GM19452 (cell line): ENCODE measurements around the gene PEX10.
A peak's percentile ranks its signal among the peaks of the same experiment; 100 is the strongest.

Experiments used
- ATAC-seq: cut with Tn5 transposase; IDR thresholded peaks from one replicate; pipeline ENCODE4 v1.9.1; 2021; ENCODE audit not compliant: unreplicated experiment

PEX10 gene

DNA sequence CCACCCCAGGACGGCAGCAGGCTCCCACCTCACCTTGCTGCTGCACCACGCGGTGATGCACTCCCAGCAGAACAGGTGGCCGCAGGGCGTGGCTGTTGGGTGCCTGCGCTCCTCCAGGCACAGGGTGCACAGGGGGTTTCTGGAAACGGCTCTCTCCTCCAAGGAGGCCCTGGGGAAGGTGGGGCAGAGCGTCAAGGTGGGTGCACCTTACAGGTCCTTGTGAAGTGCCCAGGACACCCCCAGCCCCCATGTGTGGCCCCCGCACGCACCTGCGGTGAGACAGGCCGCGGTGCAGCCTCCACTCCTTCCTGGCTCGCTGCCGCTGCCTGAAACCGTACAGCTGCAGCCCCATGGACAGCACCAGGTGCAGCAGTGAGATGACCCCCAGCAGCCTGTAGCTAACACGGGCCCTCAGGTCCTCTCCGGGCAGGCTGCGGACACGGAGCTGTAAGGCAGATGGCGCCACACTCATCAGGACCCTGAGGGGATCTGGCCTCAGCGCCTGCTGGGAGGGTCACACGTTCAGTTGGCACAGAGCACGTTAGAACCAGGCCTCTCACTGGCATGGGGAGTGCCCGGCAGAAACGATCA, 5.8 kb downstream of the PEX10 start:
- ATAC-seq = no peak

DNA sequence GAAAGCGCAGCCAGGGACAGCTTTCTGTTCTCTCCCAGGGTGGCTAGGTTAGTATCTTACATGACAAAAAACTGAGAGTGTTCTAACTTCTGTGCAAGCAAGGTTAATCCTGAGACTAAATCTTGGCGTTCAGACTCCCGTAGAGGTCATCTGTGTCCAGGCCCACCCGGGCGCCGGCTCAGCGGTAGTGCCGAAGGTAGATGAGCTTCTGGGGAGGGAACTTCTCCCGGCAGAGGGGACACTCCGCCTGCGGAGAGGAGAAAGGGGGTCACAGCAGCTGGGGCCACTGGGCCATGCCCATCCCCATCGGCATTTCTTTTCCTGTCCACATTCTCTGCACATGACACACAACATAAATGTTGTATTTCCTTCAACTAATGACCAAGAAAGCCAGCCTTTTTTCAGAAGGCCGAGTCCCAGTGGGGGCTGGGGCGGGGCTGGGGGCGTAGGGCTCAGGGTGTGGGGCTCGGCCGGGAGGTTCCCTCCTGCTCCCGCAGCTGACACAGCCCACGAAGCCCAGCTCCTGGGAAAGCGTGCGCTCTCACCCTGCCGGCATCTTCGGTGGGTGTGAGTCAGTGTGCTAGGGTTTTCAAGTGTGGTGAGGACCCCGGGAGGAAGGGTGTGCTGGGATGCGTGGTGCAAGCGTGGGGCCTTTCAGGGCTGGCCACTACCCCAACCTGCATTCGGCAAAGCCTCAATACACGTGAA, 6.6 kb downstream of the PEX10 start:
- ATAC-seq = no peak

DNA sequence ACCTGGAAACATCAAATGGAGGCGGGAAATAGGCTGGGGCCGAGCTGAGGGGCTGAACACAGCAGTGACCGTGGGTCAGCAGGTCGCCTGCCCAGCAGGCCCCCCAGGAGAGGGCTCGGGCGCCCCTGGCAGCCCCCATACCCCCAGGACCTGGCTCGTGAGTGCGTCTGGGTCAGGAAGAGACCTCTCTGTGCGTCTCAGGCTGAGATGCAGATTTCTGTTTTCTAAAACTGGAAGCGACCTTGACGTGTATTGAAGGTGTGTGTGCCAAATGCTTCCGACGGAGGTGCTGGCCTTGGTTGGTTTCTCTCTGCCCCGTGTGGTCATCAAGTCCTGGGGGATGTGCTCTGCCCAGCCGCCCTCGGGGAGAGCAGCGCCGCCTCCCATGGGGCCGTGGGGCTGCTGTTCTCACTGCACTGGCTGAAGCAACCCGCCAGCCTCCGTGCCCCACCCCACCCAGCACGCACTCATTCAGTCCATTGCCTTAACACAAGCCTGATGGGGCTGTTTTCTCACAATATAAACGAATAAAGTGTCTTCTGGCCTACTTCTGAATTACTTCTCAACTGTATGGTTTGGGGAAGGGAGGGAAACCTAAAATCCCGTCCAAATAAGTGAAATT, 7.4 kb downstream of the PEX10 start:
- no peak for ATAC-seq

DNA sequence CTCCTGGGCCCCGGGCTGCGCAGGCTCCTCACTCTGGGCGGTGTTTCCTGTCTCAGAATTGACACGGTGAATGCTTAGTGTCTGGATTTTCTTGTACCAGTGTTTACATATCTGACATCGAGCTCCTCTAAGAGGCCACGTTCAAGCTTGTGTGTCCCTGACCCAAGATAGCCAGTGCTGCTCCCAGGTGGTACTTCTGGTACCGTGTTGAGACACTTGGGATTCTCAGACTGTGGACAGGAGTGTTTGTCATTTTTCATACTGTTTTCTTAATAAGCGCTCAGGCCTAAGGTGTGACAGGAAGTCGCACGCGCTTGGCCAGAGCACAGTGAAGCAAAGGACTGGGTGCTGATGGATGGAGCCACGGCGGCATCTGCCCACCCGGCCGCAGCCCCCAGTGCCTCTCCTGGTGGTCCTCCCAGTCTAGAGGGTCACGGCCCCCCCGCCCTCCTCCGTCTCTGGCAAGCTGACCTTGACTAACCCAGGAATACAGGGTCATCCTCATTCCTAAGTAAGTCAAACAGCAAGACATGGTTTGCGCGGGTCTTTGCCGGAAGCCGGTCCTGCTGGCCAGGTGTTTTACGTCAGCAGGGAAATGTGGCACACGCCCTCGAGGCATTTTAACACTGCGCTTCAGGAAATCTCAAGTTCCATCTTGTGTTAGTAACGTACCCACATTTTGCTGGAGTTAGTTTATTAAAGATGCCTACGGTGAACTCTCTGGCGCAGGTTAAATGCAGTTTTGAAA, 8.0 kb downstream of the PEX10 start:
- no peak for ATAC-seq

DNA sequence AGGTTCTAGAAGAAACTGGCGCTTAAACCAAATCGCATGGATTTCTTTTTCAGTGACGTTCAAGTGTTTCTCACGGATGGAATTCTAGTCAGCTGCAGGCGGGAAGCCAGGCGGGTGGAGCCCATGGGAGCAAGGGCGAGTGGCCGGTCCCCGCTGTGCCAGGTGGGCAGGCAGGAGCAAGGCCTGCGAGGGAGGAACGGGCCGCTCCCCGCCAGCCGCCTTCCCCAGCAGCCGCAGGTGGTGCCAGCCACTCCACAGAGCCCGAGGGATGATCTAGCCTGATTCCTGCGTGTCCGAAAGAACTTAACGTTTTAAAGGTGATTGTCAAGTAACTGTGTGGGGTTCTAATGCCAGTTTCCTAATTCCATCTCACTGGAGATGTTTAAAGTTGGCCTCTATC, 9.1 kb downstream of the PEX10 start:
- no peak for ATAC-seq

DNA sequence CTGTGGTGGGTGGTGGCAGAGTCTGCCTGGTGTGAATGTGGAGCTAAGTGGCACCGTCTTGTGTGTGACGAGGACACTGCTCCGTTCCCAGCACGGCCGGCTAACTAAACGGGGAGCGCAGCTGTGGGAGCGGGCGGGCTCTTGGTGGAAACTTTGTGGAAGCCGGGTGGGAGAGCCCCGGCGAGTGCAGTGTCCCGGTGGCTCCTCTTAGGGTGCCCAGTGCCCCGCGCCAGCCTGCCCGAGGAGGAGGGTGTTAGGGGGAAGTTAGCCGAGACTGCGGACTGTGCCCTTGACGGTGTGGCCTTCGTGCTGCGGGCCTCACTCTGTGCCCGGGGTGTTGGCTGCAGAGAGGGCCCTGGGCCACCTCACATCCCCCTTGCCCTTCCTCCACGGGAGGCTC, 9.9 kb downstream of the PEX10 start:
- ATAC-seq = no peak

DNA sequence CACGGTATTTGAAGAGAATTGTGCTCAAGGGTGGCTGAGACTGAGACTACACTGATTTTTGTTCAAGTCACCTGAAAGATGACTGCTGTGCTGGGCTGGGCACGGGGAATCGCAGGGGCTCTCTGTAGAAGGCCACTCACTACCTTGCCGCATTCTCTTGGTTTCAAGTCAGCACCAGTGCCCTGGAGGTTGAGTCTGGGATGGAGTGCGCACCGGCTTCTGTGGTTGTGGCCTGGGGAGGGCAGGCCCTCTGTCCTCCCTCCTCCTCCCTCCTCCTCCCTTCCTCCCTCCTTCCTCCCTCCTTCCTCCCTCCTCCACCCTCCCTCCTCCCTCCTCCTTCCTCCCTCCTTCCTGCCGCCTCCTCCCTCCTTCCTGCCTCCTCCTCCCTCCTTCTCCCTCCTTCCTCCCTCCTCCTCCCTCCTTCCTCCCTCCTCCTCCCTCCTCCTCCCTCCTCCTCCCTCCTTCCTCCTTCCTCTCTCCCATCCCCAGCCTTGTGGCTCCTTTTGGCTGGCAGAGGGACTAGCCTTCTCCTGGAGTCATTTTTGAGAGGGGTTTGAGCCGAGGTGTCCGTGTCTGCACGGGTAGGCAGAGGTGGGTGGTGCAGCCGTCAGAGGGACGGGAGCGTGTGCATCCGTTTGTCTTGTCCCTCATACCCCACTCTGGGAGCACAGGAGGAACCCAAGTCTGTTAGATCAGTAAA, 11.3 kb downstream of the PEX10 start:
- ATAC-seq = no peak

DNA sequence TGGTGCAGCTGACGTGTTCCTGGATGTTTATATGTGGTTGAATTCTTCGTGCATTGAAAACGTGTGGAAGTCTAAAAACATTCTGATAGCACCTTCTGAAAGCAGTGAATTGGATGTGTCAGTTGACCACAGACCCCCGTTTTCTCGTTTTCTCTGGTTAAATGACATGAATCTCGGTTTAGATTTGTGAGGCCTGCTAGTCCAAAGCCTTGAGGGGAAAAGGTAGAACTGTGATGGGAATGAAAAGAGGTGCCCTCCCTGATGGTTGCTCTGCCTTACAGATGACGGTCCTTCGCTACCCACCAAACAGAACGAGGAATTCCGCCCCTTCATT, 11.8 kb downstream of the PEX10 start:
- no peak for ATAC-seq

DNA sequence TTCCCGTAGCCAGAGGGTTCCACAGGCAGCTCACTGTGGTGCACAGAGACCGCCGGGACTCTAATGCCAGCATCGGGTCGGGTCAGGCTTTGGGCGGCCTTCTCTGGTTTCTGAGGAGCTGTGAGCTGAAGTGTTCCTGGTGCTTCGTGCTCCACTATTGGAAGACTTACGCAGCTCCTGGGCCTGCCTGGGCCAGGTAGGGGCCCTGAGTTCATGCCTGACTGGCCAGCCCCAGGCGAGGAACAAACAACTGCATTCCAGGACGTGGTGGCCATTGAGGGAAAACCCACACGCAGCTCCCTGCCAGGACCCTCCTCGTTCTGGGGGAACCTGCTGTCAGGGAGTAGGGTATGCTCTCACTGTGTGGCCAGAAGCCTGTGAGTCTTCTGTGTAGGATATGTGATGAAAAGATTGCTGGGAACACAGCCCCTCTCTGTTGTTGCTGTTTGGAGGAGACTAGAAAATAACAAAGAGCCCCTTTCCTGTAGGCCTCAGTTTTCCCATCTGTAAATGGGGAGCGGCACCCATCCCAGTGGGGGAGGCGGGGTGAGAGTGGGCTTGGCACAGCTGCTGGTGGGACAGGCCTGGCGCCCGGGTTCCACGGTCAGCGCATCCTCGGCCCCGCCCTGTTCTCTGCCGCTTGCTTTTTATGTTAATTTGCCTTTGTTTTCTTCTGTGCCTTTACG, 12.3 kb downstream of the PEX10 start:
- ATAC-seq = no peak

DNA sequence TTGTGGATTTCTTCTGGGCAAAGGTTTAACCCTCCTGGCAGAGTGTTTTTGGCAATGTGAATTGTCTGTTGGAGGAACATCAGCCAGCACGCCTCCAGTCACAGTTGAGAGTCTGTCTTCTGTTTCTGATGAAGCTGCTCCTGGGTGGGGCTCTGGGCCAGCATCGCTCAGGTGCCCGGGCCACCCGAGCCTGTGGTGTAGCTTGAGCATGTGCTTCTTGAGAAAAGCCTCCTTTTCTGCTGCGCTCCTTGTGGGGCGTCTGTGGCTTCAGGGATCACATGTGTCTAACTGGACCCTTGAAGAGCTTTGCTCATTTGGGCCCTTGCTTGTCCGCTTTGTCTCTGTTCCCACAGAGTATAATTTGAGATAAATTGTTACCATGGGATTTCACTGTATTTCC, 13.5 kb downstream of the PEX10 start:
- no peak for ATAC-seq

DNA sequence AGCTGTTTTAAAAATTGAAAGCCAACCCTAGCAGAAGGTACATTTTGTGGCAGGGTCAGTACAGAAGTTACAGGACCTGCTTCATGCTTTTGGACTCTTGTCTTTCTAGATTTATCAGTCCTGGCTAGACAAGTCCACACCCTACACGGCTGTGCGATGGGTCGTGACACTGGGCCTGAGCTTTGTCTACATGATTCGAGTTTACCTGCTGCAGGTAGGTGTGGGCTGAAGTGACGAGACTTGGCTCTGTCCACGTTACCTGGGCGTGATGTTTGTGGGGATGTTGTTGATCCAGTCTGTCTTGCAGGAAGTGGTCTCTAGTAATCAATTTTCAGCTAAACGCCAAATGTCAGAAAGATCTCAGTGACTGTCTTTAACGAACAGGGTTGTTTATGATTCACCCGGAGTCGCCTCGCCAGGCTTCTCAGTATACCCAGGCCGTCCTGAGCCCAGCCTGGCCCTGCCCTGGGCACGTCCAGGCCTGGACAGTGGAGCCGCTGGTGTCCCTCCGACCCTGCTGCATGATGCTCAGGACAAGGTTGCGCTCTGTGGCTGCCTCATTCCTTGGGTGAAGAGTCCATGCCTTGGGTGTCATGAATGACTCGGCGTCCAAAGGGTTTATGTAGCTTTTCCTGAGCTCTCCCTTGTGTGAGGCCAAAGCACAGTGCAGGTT, 15.2 kb downstream of the PEX10 start:
- no peak for ATAC-seq

DNA sequence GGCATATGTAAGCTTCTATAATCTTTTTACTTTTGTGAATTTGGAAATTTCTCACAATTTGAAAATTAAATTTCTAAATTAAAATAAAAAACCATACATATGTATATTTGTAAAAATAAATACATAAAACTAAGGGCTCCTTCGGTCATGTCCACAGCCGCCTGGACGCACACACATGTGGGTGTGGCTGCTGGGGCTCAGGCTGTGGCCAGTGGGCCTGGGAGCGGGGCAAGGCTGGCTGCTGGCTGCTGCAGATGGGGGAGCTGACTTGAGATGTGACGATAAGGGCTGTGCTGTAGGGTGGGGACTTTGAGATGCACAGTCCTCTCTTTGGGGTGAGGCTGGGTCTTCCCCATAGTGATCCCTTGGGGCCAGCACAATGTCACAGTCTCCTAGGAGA, 15.9 kb downstream of the PEX10 start:
- no peak for ATAC-seq

DNA sequence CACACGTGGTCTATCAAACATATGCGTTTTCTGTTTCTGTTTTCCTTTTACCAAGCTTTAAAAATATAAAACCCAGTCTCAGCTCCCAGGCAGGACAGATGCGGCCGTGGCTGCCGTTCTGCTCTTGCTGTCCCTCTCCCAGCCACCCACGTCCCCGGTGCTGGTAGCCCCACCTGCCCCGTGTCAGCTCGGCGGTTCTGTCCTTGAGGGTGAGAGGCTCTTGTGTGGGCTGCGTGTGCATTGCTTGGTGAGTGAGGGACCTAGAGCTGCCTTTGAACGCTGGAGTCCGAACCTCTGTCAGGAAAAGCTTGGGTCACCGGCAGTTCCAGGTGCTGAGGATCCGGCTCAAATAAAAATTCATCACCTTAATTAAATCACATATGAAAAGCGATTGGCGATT, 16.3 kb downstream of the PEX10 start:
- no peak for ATAC-seq

DNA sequence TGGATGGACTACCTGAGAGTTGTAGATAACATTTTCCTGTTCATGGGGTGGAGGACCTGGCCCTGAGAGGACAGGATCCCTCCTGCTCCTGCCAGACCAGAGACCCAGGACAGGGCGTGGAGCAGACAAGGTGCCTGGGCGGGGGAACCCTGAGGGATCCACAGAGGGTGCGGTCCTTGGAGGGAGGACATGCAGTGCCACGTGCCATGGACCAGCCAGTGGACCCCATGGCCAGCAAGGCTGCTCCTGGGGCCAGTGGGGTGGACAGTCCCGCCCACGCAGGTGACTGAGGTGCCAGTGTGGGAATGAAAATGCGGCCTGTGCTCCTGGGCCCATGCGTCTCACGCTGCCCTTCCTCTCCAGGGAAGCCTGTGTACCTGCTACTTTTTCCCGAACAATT, 17.1 kb downstream of the PEX10 start:
- ATAC-seq = no peak

DNA sequence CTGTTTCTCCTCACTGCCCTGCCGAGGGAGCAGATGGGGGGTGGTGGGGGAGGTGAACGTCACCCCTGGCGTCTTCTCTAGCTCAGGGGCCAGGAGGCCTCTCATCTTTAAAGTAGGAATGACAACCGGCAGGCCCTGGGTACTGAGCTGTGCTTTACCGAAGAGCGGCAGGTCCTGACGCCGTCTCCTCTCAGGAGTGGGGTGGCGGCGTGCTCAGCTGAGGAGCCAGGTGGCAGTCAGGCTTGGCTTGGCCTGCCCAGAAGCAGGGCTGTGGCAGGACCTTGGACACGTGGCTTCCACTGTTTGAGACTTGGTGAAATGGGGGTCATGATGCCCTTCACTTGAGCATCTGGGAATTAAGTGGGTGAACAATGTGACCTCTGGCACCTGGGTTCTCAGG, 17.6 kb downstream of the PEX10 start:
- no peak for ATAC-seq

DNA sequence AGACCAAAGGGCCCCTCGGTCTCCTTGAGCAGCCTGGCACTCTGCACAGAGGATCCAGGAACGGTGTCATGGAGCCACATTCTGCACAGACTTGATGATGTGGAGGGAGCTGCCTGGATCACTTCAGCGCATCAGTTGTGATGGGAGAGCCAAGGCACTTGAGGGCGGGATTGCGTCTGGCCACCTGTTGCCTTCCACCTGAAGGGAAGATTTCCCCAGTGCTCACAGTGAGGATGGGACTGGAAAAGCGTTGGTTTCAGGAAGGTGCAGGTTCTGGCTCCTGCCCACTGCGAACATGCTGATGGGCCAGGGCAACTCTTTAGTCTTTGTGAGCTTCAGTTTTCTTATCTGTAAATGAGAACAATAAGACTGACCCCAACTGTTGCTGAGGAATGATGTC, 18.1 kb downstream of the PEX10 start:
- no peak for ATAC-seq

DNA sequence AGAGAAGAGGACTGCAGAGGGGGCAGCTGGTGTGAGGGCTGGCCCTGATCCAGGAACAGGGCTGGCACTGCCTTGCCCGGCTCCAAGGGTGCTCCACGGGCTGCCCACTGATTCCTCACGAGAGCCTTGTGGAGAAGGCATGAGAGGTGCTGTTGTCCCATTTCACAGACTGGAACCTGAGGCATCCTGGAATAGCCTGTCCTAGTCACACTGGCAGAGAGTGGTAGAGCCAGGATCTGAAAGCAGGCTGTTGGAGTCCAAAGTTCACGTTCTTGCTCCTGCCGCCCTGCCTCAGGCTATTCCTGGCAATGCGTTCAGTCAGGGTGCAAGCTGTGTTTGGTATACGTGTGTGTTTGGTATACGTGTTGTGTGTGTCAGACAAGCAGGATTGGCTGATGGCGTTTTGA, 18.9 kb downstream of the PEX10 start:
- ATAC-seq = no peak

DNA sequence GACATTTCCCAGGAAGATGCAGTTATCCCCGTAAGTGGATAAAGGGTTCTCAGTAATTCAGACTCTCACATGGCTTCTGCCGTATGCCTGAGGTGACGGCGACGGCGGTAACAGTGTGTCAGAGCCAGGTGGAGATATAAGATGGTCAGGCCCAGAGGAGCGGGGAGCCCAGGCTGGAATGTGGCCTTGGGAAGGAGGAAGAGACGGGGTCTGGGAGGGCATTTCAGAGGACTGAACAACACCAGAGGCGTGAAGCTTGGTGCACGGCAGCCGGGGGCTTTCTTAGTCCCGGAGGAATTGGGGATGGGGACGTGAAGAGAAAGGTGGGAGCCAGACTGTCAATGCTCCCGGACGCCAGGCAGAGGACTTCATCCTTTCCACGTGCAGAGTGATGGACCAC, 19.7 kb downstream of the PEX10 start:
- ATAC-seq = no peak

DNA sequence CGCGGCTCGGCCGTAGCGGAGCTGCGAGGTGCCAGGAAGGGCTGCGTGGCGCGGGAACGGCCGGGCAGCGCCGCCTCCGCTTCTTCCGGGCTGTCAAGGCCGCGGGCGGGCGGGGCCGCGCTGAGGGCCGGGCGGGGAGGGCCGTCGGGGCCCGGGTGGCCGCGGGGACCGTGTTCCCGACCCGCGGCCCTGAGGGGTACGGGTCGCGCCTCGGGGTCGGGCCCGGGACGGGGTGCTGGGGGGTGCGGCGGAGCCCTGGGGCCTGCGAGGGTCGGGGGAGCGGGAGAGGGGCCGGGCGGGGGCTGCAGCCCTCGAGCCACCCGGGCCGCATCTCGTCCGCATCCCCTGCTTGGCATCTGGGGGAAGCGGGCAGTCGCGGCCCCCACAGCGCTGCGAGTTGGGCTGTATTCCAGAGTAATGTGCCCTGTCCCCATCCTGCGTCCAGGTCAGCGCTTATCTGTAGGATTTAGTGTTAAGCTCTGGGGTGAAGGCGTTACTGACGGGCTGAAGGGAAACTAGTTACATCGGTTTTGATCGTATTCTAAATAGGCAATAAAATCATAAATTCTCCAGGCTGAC, 20.3 kb downstream of the PEX10 start:
- ATAC-seq = peak; percentile 26
